Measurements from ENCODE around the gene DTX2. TPM values are rescaled to one million over a fixed set of nuclear protein-coding genes. Genes with fewer than 3 reads are reported as not detected.

Gene DTX2
- total and polyA plus RNA-seq, 2 experiments from 2014 or later, result 36.1 to 77.9 TPM

DNA sequence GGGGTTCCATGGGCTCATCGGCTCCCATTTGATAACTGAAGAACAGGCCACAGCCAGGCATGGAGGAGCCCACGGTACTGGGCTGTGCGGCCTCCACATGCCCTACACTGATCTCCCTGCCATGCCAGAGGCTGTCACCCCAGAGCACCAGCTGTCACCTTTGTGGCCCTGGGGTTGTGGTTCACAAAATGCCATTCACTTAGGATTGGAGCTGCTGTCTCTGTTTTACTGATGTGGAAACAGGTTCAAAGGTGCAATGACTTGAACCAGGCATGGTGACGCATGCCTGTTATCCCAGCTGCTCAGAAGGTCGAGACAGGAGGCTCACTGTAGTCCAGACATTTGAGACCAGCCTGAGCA is 44.6 kb downstream of the DTX2 start:
- TF ChIP-seq, protein P1, sequence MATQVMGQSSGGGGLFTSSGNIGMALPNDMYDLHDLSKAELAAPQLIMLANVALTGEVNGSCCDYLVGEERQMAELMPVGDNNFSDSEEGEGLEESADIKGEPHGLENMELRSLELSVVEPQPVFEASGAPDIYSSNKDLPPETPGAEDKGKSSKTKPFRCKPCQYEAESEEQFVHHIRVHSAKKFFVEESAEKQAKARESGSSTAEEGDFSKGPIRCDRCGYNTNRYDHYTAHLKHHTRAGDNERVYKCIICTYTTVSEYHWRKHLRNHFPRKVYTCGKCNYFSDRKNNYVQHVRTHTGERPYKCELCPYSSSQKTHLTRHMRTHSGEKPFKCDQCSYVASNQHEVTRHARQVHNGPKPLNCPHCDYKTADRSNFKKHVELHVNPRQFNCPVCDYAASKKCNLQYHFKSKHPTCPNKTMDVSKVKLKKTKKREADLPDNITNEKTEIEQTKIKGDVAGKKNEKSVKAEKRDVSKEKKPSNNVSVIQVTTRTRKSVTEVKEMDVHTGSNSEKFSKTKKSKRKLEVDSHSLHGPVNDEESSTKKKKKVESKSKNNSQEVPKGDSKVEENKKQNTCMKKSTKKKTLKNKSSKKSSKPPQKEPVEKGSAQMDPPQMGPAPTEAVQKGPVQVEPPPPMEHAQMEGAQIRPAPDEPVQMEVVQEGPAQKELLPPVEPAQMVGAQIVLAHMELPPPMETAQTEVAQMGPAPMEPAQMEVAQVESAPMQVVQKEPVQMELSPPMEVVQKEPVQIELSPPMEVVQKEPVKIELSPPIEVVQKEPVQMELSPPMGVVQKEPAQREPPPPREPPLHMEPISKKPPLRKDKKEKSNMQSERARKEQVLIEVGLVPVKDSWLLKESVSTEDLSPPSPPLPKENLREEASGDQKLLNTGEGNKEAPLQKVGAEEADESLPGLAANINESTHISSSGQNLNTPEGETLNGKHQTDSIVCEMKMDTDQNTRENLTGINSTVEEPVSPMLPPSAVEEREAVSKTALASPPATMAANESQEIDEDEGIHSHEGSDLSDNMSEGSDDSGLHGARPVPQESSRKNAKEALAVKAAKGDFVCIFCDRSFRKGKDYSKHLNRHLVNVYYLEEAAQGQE (IDR thresholded peaks at IDR 0.05; ENCODE audit: unreplicated experiment), result no peak
- no peak for TF ChIP-seq STAT1 (IDR thresholded peaks at IDR 0.05; ENCODE audit: unreplicated experiment)
- TF ChIP-seq EZH2 (IDR thresholded peaks at IDR 0.05; ENCODE audit: low read depth, unreplicated experiment), result no peak
- no peak for TF ChIP-seq ZNF462 (CRISPR knock-in tag; IDR thresholded peaks at IDR 0.05)
- no peak for TF ChIP-seq CREB1 (CRISPR knock-in tag; IDR thresholded peaks at IDR 0.05; ENCODE audit: low read depth)
- TF ChIP-seq, protein P2, sequence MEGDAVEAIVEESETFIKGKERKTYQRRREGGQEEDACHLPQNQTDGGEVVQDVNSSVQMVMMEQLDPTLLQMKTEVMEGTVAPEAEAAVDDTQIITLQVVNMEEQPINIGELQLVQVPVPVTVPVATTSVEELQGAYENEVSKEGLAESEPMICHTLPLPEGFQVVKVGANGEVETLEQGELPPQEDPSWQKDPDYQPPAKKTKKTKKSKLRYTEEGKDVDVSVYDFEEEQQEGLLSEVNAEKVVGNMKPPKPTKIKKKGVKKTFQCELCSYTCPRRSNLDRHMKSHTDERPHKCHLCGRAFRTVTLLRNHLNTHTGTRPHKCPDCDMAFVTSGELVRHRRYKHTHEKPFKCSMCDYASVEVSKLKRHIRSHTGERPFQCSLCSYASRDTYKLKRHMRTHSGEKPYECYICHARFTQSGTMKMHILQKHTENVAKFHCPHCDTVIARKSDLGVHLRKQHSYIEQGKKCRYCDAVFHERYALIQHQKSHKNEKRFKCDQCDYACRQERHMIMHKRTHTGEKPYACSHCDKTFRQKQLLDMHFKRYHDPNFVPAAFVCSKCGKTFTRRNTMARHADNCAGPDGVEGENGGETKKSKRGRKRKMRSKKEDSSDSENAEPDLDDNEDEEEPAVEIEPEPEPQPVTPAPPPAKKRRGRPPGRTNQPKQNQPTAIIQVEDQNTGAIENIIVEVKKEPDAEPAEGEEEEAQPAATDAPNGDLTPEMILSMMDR (conservative IDR thresholded peaks at IDR 0.05; ENCODE audit: low read depth in 2 of 2), result no peak
- TF ChIP-seq, protein P3, sequence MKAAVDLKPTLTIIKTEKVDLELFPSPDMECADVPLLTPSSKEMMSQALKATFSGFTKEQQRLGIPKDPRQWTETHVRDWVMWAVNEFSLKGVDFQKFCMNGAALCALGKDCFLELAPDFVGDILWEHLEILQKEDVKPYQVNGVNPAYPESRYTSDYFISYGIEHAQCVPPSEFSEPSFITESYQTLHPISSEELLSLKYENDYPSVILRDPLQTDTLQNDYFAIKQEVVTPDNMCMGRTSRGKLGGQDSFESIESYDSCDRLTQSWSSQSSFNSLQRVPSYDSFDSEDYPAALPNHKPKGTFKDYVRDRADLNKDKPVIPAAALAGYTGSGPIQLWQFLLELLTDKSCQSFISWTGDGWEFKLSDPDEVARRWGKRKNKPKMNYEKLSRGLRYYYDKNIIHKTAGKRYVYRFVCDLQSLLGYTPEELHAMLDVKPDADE (IDR thresholded peaks at IDR 0.05), result no peak
- no peak for TF ChIP-seq JUNB (IDR thresholded peaks at IDR 0.05; ENCODE audit: unreplicated experiment)
- TF ChIP-seq EZH2phosphoT487 (IDR thresholded peaks at IDR 0.05; ENCODE audit: unreplicated experiment), result no peak
- TF ChIP-seq POLR2AphosphoS5 (IDR thresholded peaks at IDR 0.05; ENCODE audit: low read depth), result no peak
- TF ChIP-seq ZNF114 (CRISPR knock-in tag; IDR thresholded peaks at IDR 0.05), result no peak
- TF ChIP-seq ZNF331 (CRISPR knock-in tag; IDR thresholded peaks at IDR 0.05; ENCODE audit: low read depth), result no peak
- no peak for TF ChIP-seq NANOG (IDR thresholded peaks at IDR 0.05; ENCODE audit: borderline replicate concordance)
- peaks cover 12% of the 10 kb centered on the region for H3K4me1 ChIP-seq (ENCODE audit: insufficient read depth)
- no peaks in the 10 kb centered on the region for H3K36me3 ChIP-seq (ENCODE audit: insufficient read depth)
- Mint-ChIP-seq H3K4me1 (peaks cover 5% of the 10 kb centered on the region), H3K9me3 (no peaks in the 10 kb centered on the region), H3K4me3 (no peak overlapping the region), H3K27me3 (ENCODE audit: insufficient read depth, low read depth, poor library complexity) (peaks cover 4% of the 10 kb centered on the region), H3K27ac (no peak overlapping the region; the same call in 1 of the 2 replicates), H3K36me3 (ENCODE audit: low read depth) (peaks cover 9% of the 10 kb centered on the region; the same call in 2 of the 3 replicates)
- H4K20me1 ChIP-seq (replicated peaks; ENCODE audit: insufficient read depth), result no peaks in the 10 kb centered on the region
- no peaks in the 10 kb centered on the region for H3K79me2 ChIP-seq (replicated peaks; ENCODE audit: insufficient read depth)
- H3K4me3 ChIP-seq, result no peak overlapping the region
- no peak for ATAC-seq
- DNase-seq (ENCODE audit: low spot score), result no peak
- no peaks in the 10 kb centered on the region for H3K27me3 ChIP-seq (ENCODE audit: insufficient read depth)
- H3K9me2 ChIP-seq (ENCODE audit: insufficient read depth), result no peaks in the 10 kb centered on the region
- H3F3A ChIP-seq (replicated peaks; ENCODE audit: low read depth), result no peaks in the 10 kb centered on the region
- H3K27ac ChIP-seq (ENCODE audit: low read depth), result no peak overlapping the region
- no peak overlapping the region for H3K4me2 ChIP-seq
- H2AFZ ChIP-seq, result no peak overlapping the region
